Mesothelial cell of epicardium (in vitro differentiated cells): ENCODE data around the gene LEMD2. TPM values are rescaled to one million over a fixed set of nuclear protein-coding genes. Genes with fewer than 3 reads are reported as not detected.

Source experiments
- DNase-seq, 2 experiments: peaks; one replicate each; pipeline ENCODE4 v3.0.0; 2021; ENCODE audit warnings: low spot score in 2 of 2; ENCODE audit not compliant: unreplicated experiment in 2 of 2
- H3K27ac Mint-ChIP-seq: 2 replicates; pipeline ENCODE4 v1.8.0; 2021; ENCODE audit warnings: mixed read lengths
- H3K27me3 Mint-ChIP-seq: 2 replicates; pipeline ENCODE4 v1.8.0; 2021; ENCODE audit warnings: low read depth, mixed read lengths
- H3K36me3 Mint-ChIP-seq: 2 replicates; pipeline ENCODE4 v1.8.0; 2021; ENCODE audit warnings: mixed read lengths
- H3K4me1 Mint-ChIP-seq: 2 replicates; pipeline ENCODE4 v1.8.0; 2021; ENCODE audit warnings: mixed read lengths
- H3K4me3 Mint-ChIP-seq: 2 replicates; pipeline ENCODE4 v1.8.0; 2021; ENCODE audit warnings: mild to moderate bottlenecking, moderate library complexity, mixed read lengths
- H3K9me3 Mint-ChIP-seq: 2 replicates; pipeline ENCODE4 v1.8.0; 2021; ENCODE audit warnings: mixed read lengths
- CTCF ChIP-seq: fragments of 200-600 bp; sonication (generic); IDR thresholded peaks from one replicate; pipeline ENCODE4 v1.5.0; 2021; ENCODE audit warnings: antibody characterized with exemption; ENCODE audit not compliant: unreplicated experiment
- total RNA-seq: library from RNA; stranded (reverse); gene quantifications from 3 replicates; pipeline ENCODE4 v1.2.1, GENCODE V29; 2021

Gene LEMD2
- total RNA-seq, 1 donor from 2014 or later: 85.3 TPM

- H3K9me3 Mint-ChIP-seq: no peaks in the 10 kb centered on the region
- H3K27ac Mint-ChIP-seq: no peak overlapping the region
- peaks cover 15% of the 10 kb centered on the region for H3K4me1 Mint-ChIP-seq
- TF ChIP-seq CTCF: no peak
- H3K4me3 Mint-ChIP-seq: no peak overlapping the region
- DNase-seq: no peak
- H3K36me3 Mint-ChIP-seq: no peaks in the 10 kb centered on the region
- no peaks in the 10 kb centered on the region for H3K27me3 Mint-ChIP-seq
Measured at GRCh38 chr6:33735216-33735615, 53.7 kb downstream of the LEMD2 start.

- H3K36me3 Mint-ChIP-seq: no peaks in the 10 kb centered on the region
- no peak overlapping the region for H3K4me3 Mint-ChIP-seq
- H3K9me3 Mint-ChIP-seq: no peaks in the 10 kb centered on the region
Measured at GRCh38 chr6:33733709-33734007, 55.3 kb downstream of the LEMD2 start.

GRCh38 chr6:33732817-33733708, 55.9 kb downstream of the LEMD2 start:
- no peak overlapping the region for H3K4me3 Mint-ChIP-seq
- H3K27me3 Mint-ChIP-seq: no peaks in the 10 kb centered on the region
- no peaks in the 10 kb centered on the region for H3K9me3 Mint-ChIP-seq

More at GRCh38 chr6:33733709-33734007, 55.3 kb downstream of the LEMD2 start:
- no peak for DNase-seq
- H3K4me1 Mint-ChIP-seq: peaks cover 15% of the 10 kb centered on the region
- no peak overlapping the region for H3K27ac Mint-ChIP-seq
- no peak for TF ChIP-seq CTCF
- H3K27me3 Mint-ChIP-seq: no peaks in the 10 kb centered on the region

DNA sequence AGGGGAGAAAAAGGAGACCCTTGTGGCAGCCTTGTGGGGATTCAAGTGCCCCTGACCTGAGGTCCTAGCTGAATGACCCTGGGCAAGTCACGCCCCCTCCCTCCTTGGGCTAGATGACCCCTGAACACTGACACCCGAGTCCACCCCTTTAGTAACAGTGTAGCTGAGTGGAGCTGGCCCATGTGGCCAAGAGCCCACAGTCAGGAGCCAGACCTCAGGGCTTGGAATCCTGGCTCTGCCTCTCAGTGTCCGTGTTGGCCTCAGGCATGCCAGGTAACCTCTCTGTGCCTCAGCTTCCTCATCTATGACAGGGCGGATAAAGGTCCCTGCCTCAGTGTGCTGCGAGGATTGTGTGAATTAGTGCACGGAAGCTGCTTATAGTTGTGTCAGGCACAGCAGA, 56.5 kb downstream of the LEMD2 start:
- Mint-ChIP-seq H3K9me3 (no peaks in the 10 kb centered on the region), H3K36me3 (no peaks in the 10 kb centered on the region), H3K27me3 (no peaks in the 10 kb centered on the region), H3K27ac (no peak overlapping the region), H3K4me1 (peaks cover 12% of the 10 kb centered on the region), H3K4me3 (no peak overlapping the region)
- no peak for DNase-seq
- TF ChIP-seq CTCF: no peak

More at GRCh38 chr6:33732817-33733708, 55.9 kb downstream of the LEMD2 start:
- TF ChIP-seq CTCF: no peak
- no peak for DNase-seq
- Mint-ChIP-seq H3K27ac (no peak overlapping the region), H3K4me1 (peaks cover 15% of the 10 kb centered on the region), H3K36me3 (no peaks in the 10 kb centered on the region)

GRCh38 chr6:33731751-33732282, 57.1 kb downstream of the LEMD2 start:
- H3K27me3 Mint-ChIP-seq: no peaks in the 10 kb centered on the region
- no peak overlapping the region for H3K27ac Mint-ChIP-seq

More at GRCh38 chr6:33731751-33732282, 57.1 kb downstream of the LEMD2 start:
- no peaks in the 10 kb centered on the region for H3K36me3 Mint-ChIP-seq
- DNase-seq: no peak
- TF ChIP-seq CTCF: no peak
- H3K4me1 Mint-ChIP-seq: peaks cover 10% of the 10 kb centered on the region
- no peaks in the 10 kb centered on the region for H3K9me3 Mint-ChIP-seq
- no peak overlapping the region for H3K4me3 Mint-ChIP-seq
